Keratinocyte (primary cell): Measurements from ENCODE around the gene CLDN20. TPM values are rescaled to one million over a fixed set of nuclear protein-coding genes. Genes with fewer than 3 reads are reported as not detected.

Experiments
- DNase-seq: peaks from one replicate; pipeline ENCODE4 v3.0.0-alpha.2; 2011; ENCODE audit warnings: low read depth, missing footprints, low spot score
- FAIRE-seq: peaks from 2 replicates; lab custom pipeline; 2011; peaks lifted over from hg19 to GRCh38; lab: Jason Lieb, UNC
- H2AFZ ChIP-seq: 2 replicates; pipeline ENCODE4 v1.6.0; 2012; ENCODE audit warnings: low read length, control low read depth, inconsistent platforms; ENCODE audit not compliant: control insufficient read depth
- H3K27ac ChIP-seq: 2 replicates; pipeline ENCODE4 v1.5.1; 2011; ENCODE audit warnings: low read length; ENCODE audit not compliant: control insufficient read depth, insufficient read depth
- H3K27me3 ChIP-seq: 3 replicates; pipeline ENCODE4 v1.6.0; 2011; ENCODE audit warnings: low read length; ENCODE audit not compliant: control insufficient read depth, insufficient read depth; ENCODE audit errors: extremely low read depth
- H3K36me3 ChIP-seq, 2 experiments: 2 replicates in 1 of 2; 3 replicates in 1 of 2; pipeline ENCODE4 v1.5.1; 2011; ENCODE audit warnings: low read length in 2 of 2, mild to moderate bottlenecking in 1 of 2; ENCODE audit not compliant: control insufficient read depth in 2 of 2, insufficient read depth in 2 of 2; ENCODE audit errors: extremely low read depth in 1 of 2
- H3K4me1 ChIP-seq: 3 replicates; pipeline ENCODE4 v1.5.1; 2011; ENCODE audit warnings: low read length; ENCODE audit not compliant: control insufficient read depth, insufficient read depth; ENCODE audit errors: extremely low read depth
- H3K4me2 ChIP-seq: 3 replicates; pipeline ENCODE4 v1.6.0; 2011; ENCODE audit warnings: low read depth, low read length; ENCODE audit not compliant: control insufficient read depth, insufficient read depth; ENCODE audit errors: extremely low read depth
- H3K4me3 ChIP-seq, 3 experiments: fragments of 200-600 bp in 1 of 3; sonication (generic) in 1 of 3; 2 replicates in 2 of 3; 3 replicates in 1 of 3; pipeline ENCODE4 v1.5.1; 2011 to 2016; ENCODE audit warnings: low read length in 3 of 3, mild to moderate bottlenecking in 3 of 3, control low read depth in 2 of 3, inconsistent platforms in 1 of 3, low read depth in 1 of 3, mixed read lengths in 1 of 3, mixed run types in 1 of 3, moderate library complexity in 1 of 3; ENCODE audit not compliant: control insufficient read depth in 2 of 3, insufficient read depth in 2 of 3; ENCODE audit errors: extremely low read depth in 1 of 3
- H3K79me2 ChIP-seq: 2 replicates; pipeline ENCODE4 v1.6.0; 2012; ENCODE audit warnings: low read length; ENCODE audit not compliant: control insufficient read depth, insufficient read depth
- H3K9ac ChIP-seq: 3 replicates; pipeline ENCODE4 v1.6.0; 2011; ENCODE audit warnings: low read length; ENCODE audit not compliant: control insufficient read depth, insufficient read depth; ENCODE audit errors: extremely low read depth
- H3K9me1 ChIP-seq: 3 replicates; pipeline ENCODE4 v1.6.0; 2011; ENCODE audit warnings: low read length; ENCODE audit not compliant: control insufficient read depth, insufficient read depth; ENCODE audit errors: extremely low read depth
- H3K9me3 ChIP-seq: 2 replicates; pipeline ENCODE4 v1.5.1; 2012; ENCODE audit warnings: low read depth, low read length; ENCODE audit not compliant: control insufficient read depth
- H4K20me1 ChIP-seq: 3 replicates; pipeline ENCODE4 v1.6.0; 2011; ENCODE audit warnings: low read length; ENCODE audit not compliant: control insufficient read depth, insufficient read depth; ENCODE audit errors: extremely low read depth
- EZH2 ChIP-seq: IDR thresholded peaks from one replicate; pipeline ENCODE4 v1.6.1; 2012; ENCODE audit warnings: inconsistent platforms, mild to moderate bottlenecking, low read length, moderate library complexity
- dilution Hi-C: fragments of 300-500 bp; cut with MboI; formaldehyde crosslinking; loops from one replicate; pipeline ENCODE4 v1.7.0; 2020; ENCODE audit warnings: low sequenced_read_pairs; ENCODE audit not compliant: extremely low pct_ligation_motif_present
- polyA plus RNA-seq, 5 experiments: library from polyadenylated mRNA; depleted of rRNA in 3 of 5; stranded (reverse) in 3 of 5; stranded (forward) in 1 of 5; unstranded in 1 of 5; fragments of >200 nt; gene quantifications; 1 replicate in 1 of 5; 2 replicates in 3 of 5; 3 replicates in 1 of 5; pipeline versions ENCODE4 v1.2.1 to v1.2.3, GENCODE V29; 2011 to 2012; ENCODE audit warnings: missing spikeins in 2 of 5, low read depth in 1 of 5, low replicate concordance in 1 of 5
- TF ChIP-seq, protein P1 (sequence below), 3 experiments: IDR thresholded peaks in 1 of 3; conservative IDR thresholded peaks in 1 of 3; optimal IDR thresholded peaks in 1 of 3; 2 replicates in 2 of 3; 3 replicates in 1 of 3; pipeline versions ENCODE3 to v1.5.1; 2011; ENCODE audit warnings: low read length in 3 of 3, mild to moderate bottlenecking in 3 of 3, moderate library complexity in 2 of 3, control low read depth in 1 of 3, inconsistent platforms in 1 of 3; ENCODE audit not compliant: insufficient read depth in 2 of 3; ENCODE audit errors: extremely low read depth in 1 of 3

CLDN20 gene
- polyA plus RNA-seq, 1 donor (not counting 4 experiments of a cell fraction or from before 2014, with no cell fraction given) = 0.09 TPM

GRCh38 chr6:155234167-155234566 is 29.6 kb upstream of the CLDN20 start:
- H3K4me1 ChIP-seq = no peaks in the 10 kb centered on the region
- H3K4me3 ChIP-seq = no peak overlapping the region
- no peak overlapping the region for H3K9ac ChIP-seq
- no peak for TF ChIP-seq EZH2
- TF ChIP-seq, protein P1, sequence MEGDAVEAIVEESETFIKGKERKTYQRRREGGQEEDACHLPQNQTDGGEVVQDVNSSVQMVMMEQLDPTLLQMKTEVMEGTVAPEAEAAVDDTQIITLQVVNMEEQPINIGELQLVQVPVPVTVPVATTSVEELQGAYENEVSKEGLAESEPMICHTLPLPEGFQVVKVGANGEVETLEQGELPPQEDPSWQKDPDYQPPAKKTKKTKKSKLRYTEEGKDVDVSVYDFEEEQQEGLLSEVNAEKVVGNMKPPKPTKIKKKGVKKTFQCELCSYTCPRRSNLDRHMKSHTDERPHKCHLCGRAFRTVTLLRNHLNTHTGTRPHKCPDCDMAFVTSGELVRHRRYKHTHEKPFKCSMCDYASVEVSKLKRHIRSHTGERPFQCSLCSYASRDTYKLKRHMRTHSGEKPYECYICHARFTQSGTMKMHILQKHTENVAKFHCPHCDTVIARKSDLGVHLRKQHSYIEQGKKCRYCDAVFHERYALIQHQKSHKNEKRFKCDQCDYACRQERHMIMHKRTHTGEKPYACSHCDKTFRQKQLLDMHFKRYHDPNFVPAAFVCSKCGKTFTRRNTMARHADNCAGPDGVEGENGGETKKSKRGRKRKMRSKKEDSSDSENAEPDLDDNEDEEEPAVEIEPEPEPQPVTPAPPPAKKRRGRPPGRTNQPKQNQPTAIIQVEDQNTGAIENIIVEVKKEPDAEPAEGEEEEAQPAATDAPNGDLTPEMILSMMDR (optimal IDR thresholded peaks at IDR 0.05 in 1 of 3, IDR thresholded peaks at IDR 0.05 in 1 of 3, conservative IDR thresholded peaks at IDR 0.05 in 1 of 3; ENCODE audit: extremely low read depth in 1 of 3, insufficient read depth in 2 of 3, low read length in 3 of 3) = no peak
- no peak overlapping the region for H3K4me2 ChIP-seq
- H3K36me3 ChIP-seq = no peaks in the 10 kb centered on the region
- no peaks in the 10 kb centered on the region for H4K20me1 ChIP-seq
- no peak overlapping the region for H2AFZ ChIP-seq
- no peaks in the 10 kb centered on the region for H3K27me3 ChIP-seq
- no peaks in the 10 kb centered on the region for H3K9me1 ChIP-seq
- no peaks in the 10 kb centered on the region for H3K79me2 ChIP-seq
- DNase-seq (no peak), FAIRE-seq (no peak)
- dilution Hi-C loops = no loop called here
- H3K27ac ChIP-seq = no peak overlapping the region
- peaks cover 2% of the 10 kb centered on the region for H3K9me3 ChIP-seq

GRCh38 chr6:155234687-155235086 is 29.1 kb upstream of the CLDN20 start:
- H3K27me3 ChIP-seq = no peaks in the 10 kb centered on the region
- no peaks in the 10 kb centered on the region for H3K36me3 ChIP-seq
- TF ChIP-seq, protein P1 (optimal IDR thresholded peaks at IDR 0.05 in 1 of 3, IDR thresholded peaks at IDR 0.05 in 1 of 3, conservative IDR thresholded peaks at IDR 0.05 in 1 of 3; ENCODE audit: extremely low read depth in 1 of 3, insufficient read depth in 2 of 3, low read length in 3 of 3) = no peak
- no peak for TF ChIP-seq EZH2
- no peak overlapping the region for H3K27ac ChIP-seq
- H3K4me1 ChIP-seq = no peaks in the 10 kb centered on the region
- FAIRE-seq = no peak
- peaks cover 2% of the 10 kb centered on the region for H3K9me3 ChIP-seq
- H2AFZ ChIP-seq = no peak overlapping the region
- DNase-seq = no peak
- H4K20me1 ChIP-seq = no peaks in the 10 kb centered on the region
- no peaks in the 10 kb centered on the region for H3K79me2 ChIP-seq
- no peak overlapping the region for H3K4me3 ChIP-seq
- no peak overlapping the region for H3K4me2 ChIP-seq
- dilution Hi-C loops = no loop called here
- H3K9me1 ChIP-seq = no peaks in the 10 kb centered on the region
- no peak overlapping the region for H3K9ac ChIP-seq
